Testis (tissue), 2 donors: Measurements from ENCODE around the gene CDH22.

Experiments
- CTCF ChIP-seq, 3 experiments: fragments of 450-650 bp in 2 of 3; fragments of 200-600 bp in 1 of 3; sonication (generic) in 1 of 3; IDR thresholded peaks; one replicate each; pipeline ENCODE4 v1.5.1; 2016 to 2019; ENCODE audit warnings: antibody characterized with exemption in 3 of 3, mild to moderate bottlenecking in 2 of 3, moderate library complexity in 1 of 3
- POLR2A ChIP-seq: fragments of 450-650 bp; IDR thresholded peaks from one replicate; pipeline ENCODE4 v1.6.1; 2017; ENCODE audit warnings: antibody characterized with exemption, mild to moderate bottlenecking, moderate library complexity

- no peak for TF ChIP-seq CTCF (IDR thresholded peaks at IDR 0.05)
- no peak for TF ChIP-seq POLR2A
Measured at GRCh38 chr20:46229478-46230105, 78.7 kb downstream of the CDH22 start.
